Lower leg skin (tissue), 3 donors: ENCODE results near the gene CH25H.

ENCODE experiments used
- POLR2A ChIP-seq, 2 donors: fragments of 450-650 bp; IDR thresholded peaks; one replicate each; pipeline ENCODE4 v1.6.1; 2016 to 2017; ENCODE audit warnings: antibody characterized with exemption in 2 of 2, mild to moderate bottlenecking in 1 of 2, moderate library complexity in 1 of 2
- TF ChIP-seq, protein P1 (sequence below), 3 donors: fragments of 450-650 bp; IDR thresholded peaks; one replicate each; pipeline ENCODE4 v1.5.1; 2016; ENCODE audit warnings: antibody characterized with exemption in 3 of 3, mild to moderate bottlenecking in 3 of 3, moderate library complexity in 2 of 3

DNA sequence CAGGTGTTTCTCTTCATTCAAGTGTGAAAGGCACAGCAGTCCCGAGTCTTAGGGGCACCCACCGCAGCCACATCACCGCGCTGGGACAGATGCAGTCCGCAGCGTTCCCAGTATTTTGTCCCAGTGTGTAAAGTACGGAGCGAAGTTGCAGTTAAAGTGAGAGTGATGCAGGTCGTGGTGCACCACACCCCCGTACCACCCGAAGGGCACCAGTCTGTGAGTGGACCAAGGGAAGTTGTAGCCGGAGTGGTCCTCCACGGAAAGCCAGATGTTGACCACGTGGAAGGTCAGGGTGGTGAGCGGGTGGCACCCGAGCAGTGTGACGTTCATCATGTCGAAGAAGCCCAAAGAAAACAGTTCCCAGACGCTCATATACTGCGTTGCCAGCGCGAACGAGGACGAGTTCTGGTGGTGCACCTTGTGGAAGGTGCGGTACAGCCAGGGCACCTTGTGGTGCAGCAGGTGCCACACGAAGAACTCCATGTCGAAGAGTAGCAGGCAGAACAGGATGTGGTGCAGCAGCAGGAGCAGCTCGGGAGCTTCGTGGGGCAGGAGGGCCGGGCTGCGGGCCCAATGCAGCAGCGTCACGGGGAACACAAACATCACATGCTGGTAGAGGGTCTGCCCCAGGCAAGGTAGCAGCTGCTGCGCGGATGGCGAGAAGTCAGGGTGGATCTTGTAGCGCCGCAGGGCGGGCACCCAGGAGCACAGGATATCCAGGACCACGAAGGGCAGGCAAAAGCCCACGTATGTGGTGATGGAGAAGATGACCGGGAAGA, 526 bp downstream of the CH25H start:
- TF ChIP-seq, protein P1, sequence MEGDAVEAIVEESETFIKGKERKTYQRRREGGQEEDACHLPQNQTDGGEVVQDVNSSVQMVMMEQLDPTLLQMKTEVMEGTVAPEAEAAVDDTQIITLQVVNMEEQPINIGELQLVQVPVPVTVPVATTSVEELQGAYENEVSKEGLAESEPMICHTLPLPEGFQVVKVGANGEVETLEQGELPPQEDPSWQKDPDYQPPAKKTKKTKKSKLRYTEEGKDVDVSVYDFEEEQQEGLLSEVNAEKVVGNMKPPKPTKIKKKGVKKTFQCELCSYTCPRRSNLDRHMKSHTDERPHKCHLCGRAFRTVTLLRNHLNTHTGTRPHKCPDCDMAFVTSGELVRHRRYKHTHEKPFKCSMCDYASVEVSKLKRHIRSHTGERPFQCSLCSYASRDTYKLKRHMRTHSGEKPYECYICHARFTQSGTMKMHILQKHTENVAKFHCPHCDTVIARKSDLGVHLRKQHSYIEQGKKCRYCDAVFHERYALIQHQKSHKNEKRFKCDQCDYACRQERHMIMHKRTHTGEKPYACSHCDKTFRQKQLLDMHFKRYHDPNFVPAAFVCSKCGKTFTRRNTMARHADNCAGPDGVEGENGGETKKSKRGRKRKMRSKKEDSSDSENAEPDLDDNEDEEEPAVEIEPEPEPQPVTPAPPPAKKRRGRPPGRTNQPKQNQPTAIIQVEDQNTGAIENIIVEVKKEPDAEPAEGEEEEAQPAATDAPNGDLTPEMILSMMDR (IDR thresholded peaks at IDR 0.05): no peak
- no peak for TF ChIP-seq POLR2A (IDR thresholded peaks at IDR 0.05)
